ENCODE data around the gene ARHGEF7.
"Not testable (repeated sequence)": the region's sequence is repeated elsewhere in the genome, so short reads cannot be mapped to it uniquely, and the experiment has no call there.

DNA sequence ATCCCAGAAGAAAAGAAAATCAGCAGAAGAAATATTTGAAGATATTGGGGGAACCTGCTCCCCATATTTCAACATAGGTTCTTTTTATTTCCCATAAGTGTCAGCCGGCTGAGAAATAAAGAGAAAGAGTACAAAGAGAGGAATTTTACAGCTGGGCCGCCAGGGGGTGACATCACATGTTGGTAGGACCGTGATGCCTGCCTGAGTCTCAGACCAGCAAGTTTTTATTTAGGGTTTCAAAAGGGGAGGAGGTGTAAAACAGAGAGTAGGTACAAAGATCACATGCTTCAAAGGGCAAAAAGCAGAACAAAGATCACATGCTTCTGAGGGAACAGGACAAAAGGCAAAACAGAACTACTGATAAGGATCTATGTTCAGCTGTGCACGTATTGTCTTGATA, 44.0 kb upstream of the ARHGEF7 start:
- TF ChIP-seq, protein P1, sequence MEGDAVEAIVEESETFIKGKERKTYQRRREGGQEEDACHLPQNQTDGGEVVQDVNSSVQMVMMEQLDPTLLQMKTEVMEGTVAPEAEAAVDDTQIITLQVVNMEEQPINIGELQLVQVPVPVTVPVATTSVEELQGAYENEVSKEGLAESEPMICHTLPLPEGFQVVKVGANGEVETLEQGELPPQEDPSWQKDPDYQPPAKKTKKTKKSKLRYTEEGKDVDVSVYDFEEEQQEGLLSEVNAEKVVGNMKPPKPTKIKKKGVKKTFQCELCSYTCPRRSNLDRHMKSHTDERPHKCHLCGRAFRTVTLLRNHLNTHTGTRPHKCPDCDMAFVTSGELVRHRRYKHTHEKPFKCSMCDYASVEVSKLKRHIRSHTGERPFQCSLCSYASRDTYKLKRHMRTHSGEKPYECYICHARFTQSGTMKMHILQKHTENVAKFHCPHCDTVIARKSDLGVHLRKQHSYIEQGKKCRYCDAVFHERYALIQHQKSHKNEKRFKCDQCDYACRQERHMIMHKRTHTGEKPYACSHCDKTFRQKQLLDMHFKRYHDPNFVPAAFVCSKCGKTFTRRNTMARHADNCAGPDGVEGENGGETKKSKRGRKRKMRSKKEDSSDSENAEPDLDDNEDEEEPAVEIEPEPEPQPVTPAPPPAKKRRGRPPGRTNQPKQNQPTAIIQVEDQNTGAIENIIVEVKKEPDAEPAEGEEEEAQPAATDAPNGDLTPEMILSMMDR (IDR thresholded peaks at IDR 0.05): not testable (repeated sequence)
- not testable (repeated sequence) for TF ChIP-seq POLR2A, POLR2AphosphoS5 (IDR thresholded peaks at IDR 0.05)
